Immature natural killer cell (primary cell): ENCODE measurements around the gene RASSF5. TPM values are rescaled to one million over a fixed set of nuclear protein-coding genes. Genes with fewer than 3 reads are reported as not detected.
"Not testable (repeated sequence)": the region's sequence is repeated elsewhere in the genome, so short reads cannot be mapped to it uniquely, and the experiment has no call there.

Experiments
- DNase-seq, 3 donors: peaks; one replicate each; pipeline ENCODE4 v3.0.0; 2022; ENCODE audit warnings: mixed read lengths in 1 of 3
- H3K27ac Mint-ChIP-seq, 6 donors: one replicate each; pipeline ENCODE4 v1.8.0; 2020; ENCODE audit warnings: mixed read lengths in 6 of 6, mild to moderate bottlenecking in 5 of 6, inconsistent platforms in 4 of 6, moderate library complexity in 3 of 6
- H3K27me3 Mint-ChIP-seq, 3 donors: one replicate each; pipeline ENCODE4 v1.8.0; 2020 to 2021; ENCODE audit warnings: low read depth in 3 of 3, mild to moderate bottlenecking in 3 of 3, mixed read lengths in 3 of 3, moderate library complexity in 3 of 3, inconsistent platforms in 1 of 3
- H3K36me3 Mint-ChIP-seq, 3 donors: one replicate each; pipeline ENCODE4 v1.8.0; 2020; ENCODE audit warnings: mixed read lengths in 3 of 3, inconsistent platforms in 2 of 3, mild to moderate bottlenecking in 2 of 3
- H3K4me1 Mint-ChIP-seq, 2 donors: one replicate each; pipeline ENCODE4 v1.8.0; 2020; ENCODE audit warnings: inconsistent platforms in 2 of 2, mild to moderate bottlenecking in 2 of 2, mixed read lengths in 2 of 2, moderate library complexity in 1 of 2
- H3K4me3 Mint-ChIP-seq, 5 donors: one replicate each; pipeline ENCODE4 v1.8.0; 2020; ENCODE audit warnings: mild to moderate bottlenecking in 5 of 5, mixed read lengths in 5 of 5, inconsistent platforms in 3 of 5, moderate library complexity in 3 of 5
- H3K9me3 Mint-ChIP-seq, 6 donors: one replicate each; pipeline ENCODE4 v1.8.0; 2020; ENCODE audit warnings: mild to moderate bottlenecking in 6 of 6, mixed read lengths in 6 of 6, inconsistent platforms in 4 of 6, moderate library complexity in 3 of 6
- polyA plus RNA-seq, 3 donors: library from polyadenylated mRNA; unstranded; fragments of 300-500 nt; fragmentation: Illumina TruSeq; gene quantifications; one replicate each; pipeline ENCODE4 v1.2.3, GENCODE V29; 2021

Gene RASSF5
- polyA plus RNA-seq, 3 donors from 2014 or later = 218 to 459 (median 310) TPM

DNA sequence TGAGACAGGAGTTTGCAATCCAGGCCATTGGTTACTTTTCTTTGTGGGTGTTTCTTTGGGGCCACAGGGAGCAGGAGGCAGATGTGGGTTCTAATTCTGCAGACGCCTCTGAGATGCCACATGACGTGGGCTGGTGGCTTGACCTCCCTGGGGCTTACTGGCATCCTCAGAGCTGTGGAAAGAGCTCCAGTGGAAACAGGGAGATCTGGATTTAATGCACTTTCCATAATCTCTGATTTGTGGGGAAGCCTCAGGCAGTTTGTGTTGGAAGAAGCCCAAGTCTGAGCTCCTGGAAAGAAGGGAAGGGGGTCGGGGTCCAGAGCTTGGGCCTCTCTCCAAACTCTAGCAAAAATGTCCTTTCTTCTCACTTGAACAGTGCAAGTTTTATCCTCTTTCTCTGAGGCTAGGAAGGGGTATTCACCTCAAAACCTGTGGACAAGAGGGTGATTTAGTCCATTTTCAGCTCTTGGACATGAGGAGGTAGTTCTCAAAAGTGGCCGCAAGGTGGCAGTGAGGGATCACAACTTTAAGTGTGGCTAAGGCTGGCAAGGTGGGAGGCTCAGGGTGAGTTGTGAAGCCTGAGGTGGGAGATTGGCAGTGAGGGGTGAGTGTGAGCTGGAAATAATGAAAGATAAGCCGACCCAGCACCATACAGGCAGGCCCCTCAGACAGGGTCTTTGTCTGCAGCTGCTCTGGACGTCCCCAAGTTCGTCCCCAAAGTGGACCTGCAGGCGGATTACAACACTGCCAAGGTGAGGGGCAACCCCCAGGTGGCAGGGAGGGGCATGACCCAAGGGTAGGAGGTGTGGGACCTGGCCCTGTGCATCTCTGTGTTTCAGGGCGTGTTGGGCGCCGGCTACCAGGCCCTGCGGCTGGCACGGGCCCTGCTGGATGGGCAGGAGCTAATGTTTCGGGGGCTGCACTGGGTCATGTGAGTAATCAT, 27.9 kb upstream of the RASSF5 start:
- peak overlapping the region in 1 of 6 donors; percentile 18 for H3K27ac Mint-ChIP-seq
- no peak overlapping the region for H3K4me3 Mint-ChIP-seq
- H3K36me3 Mint-ChIP-seq = peaks cover 8 to 36% (median 9%) of the 10 kb centered on the region in 3 donors
- DNase-seq = peak; percentile 52 to 64 (median 55)
- H3K9me3 Mint-ChIP-seq = no peaks in the 10 kb centered on the region
- H3K27me3 Mint-ChIP-seq = no peaks in the 10 kb centered on the region
- peaks cover 0 to 7% of the 10 kb centered on the region in 2 donors for H3K4me1 Mint-ChIP-seq

DNA sequence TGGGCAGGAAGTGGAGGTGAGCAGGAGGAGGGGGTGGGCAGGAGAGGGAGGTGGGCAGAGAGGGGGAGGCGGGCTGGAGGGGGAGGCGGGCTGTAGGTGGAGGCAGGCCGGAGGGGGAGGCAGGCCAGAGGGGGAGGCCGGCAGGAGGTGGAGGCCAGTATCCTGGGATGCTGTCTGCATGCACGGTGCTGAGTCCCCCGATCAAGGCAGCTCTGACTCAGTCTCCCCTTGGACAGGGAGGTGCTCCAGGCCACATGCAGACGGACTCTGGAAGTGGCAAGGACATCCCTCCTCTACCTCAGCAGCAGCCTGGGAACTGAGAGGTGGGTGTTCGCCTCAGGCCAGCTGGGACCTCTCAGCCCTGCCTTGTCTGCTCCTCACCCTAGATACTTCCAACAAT, 27.1 kb upstream of the RASSF5 start:
- H3K9me3 Mint-ChIP-seq = no peaks in the 10 kb centered on the region
- H3K27ac Mint-ChIP-seq = no peak overlapping the region
- peaks cover 0 to 7% of the 10 kb centered on the region in 2 donors for H3K4me1 Mint-ChIP-seq
- no peak for DNase-seq
- H3K4me3 Mint-ChIP-seq = no peak overlapping the region
- peaks cover 8 to 35% (median 9%) of the 10 kb centered on the region in 3 donors for H3K36me3 Mint-ChIP-seq
- no peaks in the 10 kb centered on the region for H3K27me3 Mint-ChIP-seq

DNA sequence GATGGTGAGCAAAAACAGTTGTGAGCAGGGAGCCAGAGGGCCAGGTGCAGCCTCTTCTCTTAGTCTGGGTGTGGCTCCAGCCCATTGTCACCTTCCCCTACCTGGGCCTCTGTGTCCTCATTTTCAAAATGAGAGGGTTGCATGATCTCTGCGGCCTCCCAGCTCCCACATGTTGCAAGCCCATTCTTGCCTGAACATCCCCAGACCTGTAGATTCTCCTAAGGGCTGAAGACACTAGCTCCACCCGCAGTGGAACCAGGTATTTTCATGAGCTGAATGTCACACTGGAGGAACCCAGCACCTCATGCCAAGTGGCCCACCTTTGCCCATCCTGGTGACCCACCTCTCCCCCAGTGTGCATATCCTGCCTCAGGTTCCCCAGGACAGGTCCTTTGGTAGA, 24.7 kb upstream of the RASSF5 start:
- Mint-ChIP-seq H3K36me3 (peaks cover 4 to 34% (median 8%) of the 10 kb centered on the region in 3 donors), H3K9me3 (no peaks in the 10 kb centered on the region), H3K27me3 (no peaks in the 10 kb centered on the region), H3K27ac (no peak overlapping the region), H3K4me1 (peaks cover 0 to 7% of the 10 kb centered on the region in 2 donors), H3K4me3 (no peak overlapping the region)
- DNase-seq = no peak

DNA sequence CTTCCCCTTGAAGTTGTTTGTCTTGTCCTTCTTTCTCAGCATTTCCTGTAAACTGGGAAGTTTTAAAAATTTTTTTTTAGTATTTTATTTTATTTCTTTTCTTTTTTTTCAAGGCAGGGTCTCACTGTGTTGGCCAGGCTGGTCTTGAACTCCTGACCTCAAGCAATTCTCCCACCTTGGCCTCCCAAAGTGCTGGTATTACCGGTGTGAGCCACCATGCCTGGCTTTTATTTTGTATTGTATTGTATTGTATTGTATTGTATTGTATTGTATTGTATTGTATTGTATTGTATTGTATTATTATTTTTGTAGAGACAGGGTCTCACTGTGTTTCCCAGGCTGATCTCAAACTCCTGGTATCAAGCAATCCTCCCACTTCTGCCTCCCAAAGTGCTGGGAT, 23.5 kb upstream of the RASSF5 start:
- not testable (repeated sequence) for H3K9me3 Mint-ChIP-seq, H3K27ac Mint-ChIP-seq
- peaks cover 9 to 31% (median 14%) of the 10 kb centered on the region in 3 donors for H3K36me3 Mint-ChIP-seq

DNA sequence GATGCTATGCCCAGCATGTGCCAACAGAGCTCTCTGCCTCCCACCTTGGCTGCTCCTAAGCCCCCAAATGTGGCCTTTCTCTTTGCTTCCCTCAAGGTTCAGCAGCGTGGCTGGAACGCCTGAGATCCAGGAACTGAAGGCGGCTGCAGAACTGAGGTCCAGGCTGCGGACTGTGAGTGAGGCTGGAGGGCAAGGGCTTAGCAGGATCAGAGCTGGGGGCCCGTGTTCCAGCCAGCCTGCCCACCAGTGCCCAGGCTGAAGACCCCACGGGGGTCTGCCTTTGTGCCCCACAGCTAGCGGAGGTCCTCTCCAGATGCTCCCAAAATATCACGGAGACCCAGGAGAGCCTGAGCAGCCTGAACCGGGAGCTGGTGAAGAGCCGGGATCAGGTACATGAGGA, 22.4 kb upstream of the RASSF5 start:
- DNase-seq = no peak
- H3K4me3 Mint-ChIP-seq = no peak overlapping the region
- no peaks in the 10 kb centered on the region for H3K9me3 Mint-ChIP-seq
- H3K27me3 Mint-ChIP-seq = no peaks in the 10 kb centered on the region
- no peak overlapping the region for H3K27ac Mint-ChIP-seq
- H3K36me3 Mint-ChIP-seq = peaks cover 5 to 26% (median 9%) of the 10 kb centered on the region in 3 donors
- H3K4me1 Mint-ChIP-seq = no peaks in the 10 kb centered on the region

More for the DNA sequence above, 23.5 kb upstream of the RASSF5 start:
- H3K27me3 Mint-ChIP-seq, H3K4me1 Mint-ChIP-seq, H3K4me3 Mint-ChIP-seq, DNase-seq: not testable (repeated sequence)

DNA sequence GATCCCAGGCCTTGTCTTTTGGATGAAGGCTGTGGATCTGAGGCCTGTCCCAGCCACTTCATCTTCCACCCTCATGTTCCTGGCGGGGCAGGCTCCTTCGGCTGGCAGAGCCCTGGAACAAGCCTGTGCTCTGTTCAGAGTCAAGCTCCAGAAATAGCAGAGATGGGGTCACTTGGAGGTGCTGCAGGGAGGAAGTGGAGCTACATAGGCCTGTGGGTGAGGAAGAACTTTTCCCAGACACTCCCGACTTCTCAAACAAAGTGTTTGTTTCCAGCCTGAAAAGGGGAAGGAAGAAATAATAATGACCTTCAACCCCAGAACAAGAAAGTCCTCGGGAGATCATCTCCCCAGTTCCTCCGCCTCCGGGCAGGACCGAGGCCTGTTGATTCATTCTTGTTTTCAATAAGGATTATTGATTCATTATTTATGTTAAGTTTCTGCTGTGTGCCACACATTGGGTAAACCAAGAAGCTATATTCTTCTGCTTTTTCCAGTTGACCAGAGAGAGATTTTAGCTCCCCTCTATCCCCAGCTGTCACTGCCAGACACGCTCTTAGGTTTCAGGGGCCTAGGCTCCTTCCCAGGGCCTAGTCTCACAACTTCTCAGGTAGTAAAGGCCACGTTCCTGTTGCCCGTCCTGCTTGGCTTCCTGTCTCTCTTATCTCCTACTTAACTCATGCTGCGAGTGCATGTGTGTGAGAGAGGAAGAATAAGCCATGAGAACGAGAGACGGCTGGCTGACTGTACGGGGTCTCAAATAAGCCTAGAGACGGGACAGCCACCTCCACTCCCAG, 20.1 kb upstream of the RASSF5 start:
- Mint-ChIP-seq H3K27ac (no peak overlapping the region), H3K4me1 (peaks cover 9% of the 10 kb centered on the region in 2 donors), H3K36me3 (peaks cover 7 to 39% (median 13%) of the 10 kb centered on the region in 3 donors), H3K4me3 (no peak overlapping the region), H3K9me3 (no peaks in the 10 kb centered on the region), H3K27me3 (no peaks in the 10 kb centered on the region)
- DNase-seq = no peak

DNA sequence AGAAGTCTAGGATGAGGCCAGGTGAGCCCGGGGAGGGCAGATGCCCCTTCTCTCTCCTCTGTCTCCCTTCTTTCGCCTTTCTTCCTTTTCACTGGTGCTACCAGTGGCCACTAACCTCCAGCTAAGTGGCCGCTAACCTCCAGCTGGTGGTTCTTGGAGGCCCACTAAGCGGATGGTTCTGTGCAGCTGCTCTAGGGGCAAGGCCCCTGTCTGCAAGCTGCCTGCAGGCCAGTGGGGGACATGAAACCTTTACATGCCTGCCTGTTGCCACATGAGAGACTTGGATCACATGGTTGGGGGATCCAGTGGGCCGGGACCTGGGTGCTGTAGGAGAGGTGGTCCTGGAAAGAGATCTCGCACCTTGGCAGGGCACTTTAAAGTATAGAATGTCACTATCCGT, 19.4 kb upstream of the RASSF5 start:
- Mint-ChIP-seq H3K27me3 (no peaks in the 10 kb centered on the region), H3K4me3 (no peak overlapping the region), H3K9me3 (no peaks in the 10 kb centered on the region), H3K36me3 (peaks cover 12 to 43% (median 16%) of the 10 kb centered on the region in 3 donors), H3K27ac (no peak overlapping the region), H3K4me1 (peaks cover 9% of the 10 kb centered on the region in 2 donors)
- no peak for DNase-seq

DNA sequence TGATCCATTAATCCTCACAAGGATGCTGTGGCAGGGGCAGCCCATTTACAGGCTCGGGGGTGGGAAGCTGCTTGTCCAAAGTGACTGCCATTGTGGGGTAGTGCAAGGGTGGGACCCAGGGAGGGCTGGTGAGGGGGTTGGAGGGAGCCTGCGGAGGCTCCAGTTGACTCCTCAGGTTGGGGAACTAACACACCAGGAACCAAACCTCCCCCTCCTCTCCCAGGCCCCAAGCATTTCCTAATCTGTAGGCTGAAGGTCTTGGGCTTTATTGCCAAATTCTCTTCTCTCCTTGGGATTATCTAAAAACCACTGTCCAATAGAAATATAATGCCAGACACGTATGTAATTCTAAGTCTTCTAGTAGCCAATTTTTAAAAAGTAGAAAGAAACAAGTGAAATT, 18.9 kb upstream of the RASSF5 start:
- Mint-ChIP-seq H3K4me3 (no peak overlapping the region), H3K9me3 (no peaks in the 10 kb centered on the region), H3K4me1 (peaks cover 9% of the 10 kb centered on the region in 2 donors), H3K27me3 (no peaks in the 10 kb centered on the region), H3K27ac (no peak overlapping the region), H3K36me3 (peaks cover 12 to 40% (median 13%) of the 10 kb centered on the region in 3 donors)
- no peak for DNase-seq

DNA sequence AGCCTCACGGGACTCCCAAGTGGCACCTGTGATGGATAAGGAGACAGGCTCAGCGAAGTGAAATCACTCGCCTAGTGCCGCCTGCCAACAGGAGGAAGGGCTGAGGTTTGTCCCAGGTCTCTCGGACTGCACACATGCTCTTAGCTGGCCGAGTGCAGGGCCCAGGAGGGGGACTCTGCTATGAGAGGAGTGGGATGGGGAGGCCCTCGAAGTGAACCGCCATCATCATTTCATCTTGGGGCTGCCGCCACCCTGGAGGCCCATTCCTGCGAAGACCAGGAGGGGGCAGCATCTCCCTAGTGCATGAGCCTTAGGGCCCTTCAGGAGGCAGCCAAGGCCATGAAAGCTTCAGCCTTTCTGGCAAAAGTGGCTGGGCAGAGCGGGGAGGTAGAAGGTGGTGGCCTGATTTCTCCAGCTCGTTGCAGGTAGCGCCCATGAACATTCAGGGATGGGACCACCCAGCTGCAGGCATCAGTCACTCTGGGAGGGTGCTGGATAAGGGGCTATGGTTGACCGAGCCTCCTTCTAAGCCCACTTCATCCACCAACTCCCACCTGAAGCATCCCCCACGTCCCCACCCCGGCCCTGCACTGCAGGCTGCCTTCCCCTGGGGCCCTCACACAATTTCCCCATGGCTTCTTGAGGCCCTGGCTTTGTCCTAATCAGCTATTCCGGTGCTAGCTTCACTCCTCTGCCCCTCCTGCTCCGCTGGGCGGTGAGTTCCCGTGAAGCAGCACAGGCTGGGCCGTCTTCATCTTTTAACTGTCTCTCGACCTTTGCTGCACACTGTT, 17.2 kb upstream of the RASSF5 start:
- peaks cover 9% of the 10 kb centered on the region in 2 donors for H3K4me1 Mint-ChIP-seq
- H3K9me3 Mint-ChIP-seq = no peaks in the 10 kb centered on the region
- DNase-seq = peak; percentile 53 to 61 (median 55)
- H3K27me3 Mint-ChIP-seq = no peaks in the 10 kb centered on the region
- H3K36me3 Mint-ChIP-seq = peaks cover 12 to 41% (median 16%) of the 10 kb centered on the region in 3 donors
- H3K27ac Mint-ChIP-seq = no peak overlapping the region
- no peak overlapping the region for H3K4me3 Mint-ChIP-seq

DNA sequence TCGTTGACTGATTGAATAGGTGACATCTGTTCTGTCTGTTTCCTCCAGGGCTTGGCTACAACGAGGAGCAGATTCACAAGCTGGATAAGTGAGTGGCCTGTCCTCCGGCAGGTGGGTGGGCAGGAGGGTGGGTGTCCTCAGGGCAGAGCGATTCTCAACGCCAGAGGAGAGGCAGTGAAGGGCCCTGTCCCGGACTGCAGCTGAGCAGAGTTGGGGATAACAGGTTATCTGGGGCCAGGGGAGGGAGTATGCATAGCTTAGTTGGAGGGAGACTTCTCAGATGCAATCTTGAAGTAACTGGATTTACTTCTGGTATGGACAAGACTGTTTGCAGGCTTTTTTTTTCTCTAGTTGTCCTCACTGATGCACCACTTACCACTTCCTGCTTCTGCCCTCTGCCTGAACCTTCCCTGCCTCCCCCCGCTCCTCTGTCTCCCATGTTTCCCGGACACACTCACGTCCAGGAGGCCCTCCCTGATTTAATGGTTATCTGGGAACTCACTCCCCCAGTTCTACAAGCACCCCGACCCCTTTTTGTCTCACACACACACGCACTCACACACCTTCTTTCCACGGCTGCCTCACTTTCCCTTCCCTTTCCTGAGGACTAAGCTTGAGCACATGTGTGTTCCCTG, 16.4 kb upstream of the RASSF5 start:
- Mint-ChIP-seq H3K4me1 (peaks cover 9% of the 10 kb centered on the region in 2 donors), H3K9me3 (no peaks in the 10 kb centered on the region), H3K27ac (no peak overlapping the region), H3K36me3 (peaks cover 12 to 35% (median 17%) of the 10 kb centered on the region in 3 donors), H3K4me3 (no peak overlapping the region), H3K27me3 (no peaks in the 10 kb centered on the region)
- no peak for DNase-seq

DNA sequence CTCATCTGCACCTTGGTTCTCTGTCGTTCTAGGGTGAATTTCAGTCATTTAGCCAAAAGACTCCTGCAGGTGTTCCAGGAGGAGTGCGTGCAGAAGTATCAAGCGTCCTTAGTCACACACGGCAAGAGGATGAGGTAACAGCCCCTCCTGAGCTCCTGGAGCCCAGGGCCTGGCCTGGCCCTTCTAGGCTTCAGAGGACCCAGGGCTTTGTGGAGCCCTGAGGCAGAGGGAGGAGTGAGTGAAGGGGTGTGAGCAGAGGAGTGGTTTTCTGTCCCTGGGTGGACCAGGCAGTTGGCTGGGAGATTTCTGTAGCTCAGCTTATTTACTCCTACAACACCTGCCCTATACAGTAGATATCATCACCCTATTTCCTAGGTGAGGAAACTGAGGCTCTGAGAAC, 15.7 kb upstream of the RASSF5 start:
- no peak for DNase-seq
- Mint-ChIP-seq H3K9me3 (no peaks in the 10 kb centered on the region), H3K36me3 (peaks cover 12 to 41% (median 22%) of the 10 kb centered on the region in 3 donors), H3K27ac (no peak overlapping the region), H3K4me1 (peaks cover 9% of the 10 kb centered on the region in 2 donors), H3K27me3 (no peaks in the 10 kb centered on the region), H3K4me3 (no peak overlapping the region)

DNA sequence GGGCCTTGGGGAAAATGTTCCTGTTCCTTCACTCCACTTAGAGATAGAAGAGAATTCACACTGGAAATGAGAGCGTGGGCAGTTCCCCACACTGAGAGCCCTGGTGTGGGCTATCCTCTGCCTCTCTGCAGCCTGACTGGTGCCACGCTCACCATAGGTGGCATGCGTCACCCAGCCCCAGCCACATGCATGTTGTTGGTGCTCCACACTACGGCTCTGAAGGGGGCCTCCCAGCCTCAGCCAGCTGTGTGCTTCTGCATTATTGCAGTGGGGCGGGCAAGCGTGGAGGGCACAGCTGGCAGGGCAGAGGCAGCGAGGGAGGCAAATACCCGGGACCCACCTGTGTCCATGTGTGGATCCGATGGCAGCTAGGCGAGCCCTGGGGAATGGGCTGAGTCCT, 14.7 kb upstream of the RASSF5 start:
- Mint-ChIP-seq H3K9me3 (no peaks in the 10 kb centered on the region), H3K4me1 (peaks cover 9% of the 10 kb centered on the region in 2 donors), H3K4me3 (no peak overlapping the region), H3K36me3 (peaks cover 12 to 35% (median 22%) of the 10 kb centered on the region in 3 donors), H3K27me3 (no peaks in the 10 kb centered on the region), H3K27ac (no peak overlapping the region)
- no peak for DNase-seq

DNA sequence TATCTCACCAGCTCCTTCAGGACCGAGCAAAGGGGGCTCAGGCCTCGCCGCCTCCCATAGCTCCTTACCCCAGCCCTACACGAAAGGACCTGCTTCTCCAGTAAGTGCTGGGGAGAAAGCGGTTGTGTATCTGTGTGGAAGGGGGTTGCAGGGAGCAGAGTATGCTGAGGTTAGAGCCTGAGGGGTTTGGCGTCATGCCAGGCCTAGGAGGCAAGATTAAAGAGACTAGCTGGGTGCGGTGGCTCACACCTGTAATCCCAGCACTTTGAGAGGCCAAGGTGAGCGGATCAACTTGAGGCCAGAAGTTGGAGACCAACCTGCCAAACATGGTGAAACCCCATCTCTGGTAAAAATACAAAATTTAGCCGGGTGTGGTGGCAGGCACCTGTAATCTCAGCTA, 14.1 kb upstream of the RASSF5 start:
- no peaks in the 10 kb centered on the region for H3K9me3 Mint-ChIP-seq
- H3K4me1 Mint-ChIP-seq = peaks cover 9% of the 10 kb centered on the region in 2 donors
- no peak overlapping the region for H3K27ac Mint-ChIP-seq
- H3K36me3 Mint-ChIP-seq = peaks cover 12 to 32% (median 17%) of the 10 kb centered on the region in 3 donors
- H3K4me3 Mint-ChIP-seq = no peak overlapping the region
- DNase-seq = no peak
- peaks cover 0 to under 1% (median 0%) of the 10 kb centered on the region in 3 donors for H3K27me3 Mint-ChIP-seq
